GM11168 (cell line): ENCODE measurements around the gene GNE.
"Not testable (repeated sequence)": the region's sequence is repeated elsewhere in the genome, so short reads cannot be mapped to it uniquely, and the experiment has no call there.

ENCODE experiments used
- in situ Hi-C: fragments of 300-500 bp; cut with MboI; formaldehyde crosslinking; loops from one replicate; pipeline ENCODE4 v1.12.0; 2022; ENCODE audit warnings: low sequenced_read_pairs; ENCODE audit not compliant: unreplicated experiment

GNE gene

GRCh38 chr9:36273354-36273753 lies 15.1 kb upstream of the GNE start:
- in situ Hi-C loops, result not testable (repeated sequence)

- in situ Hi-C loops, result no loop called here
Observed at GRCh38 chr9:36268007-36268427, 9.8 kb upstream of the GNE start.

GRCh38 chr9:36264896-36265295 lies 6.6 kb upstream of the GNE start:
- in situ Hi-C loops, result no loop called here

- in situ Hi-C loops, result no loop called here
Observed at GRCh38 chr9:36263683-36264082, 5.4 kb upstream of the GNE start.

GRCh38 chr9:36258996-36259533 lies 817 bp upstream of the GNE start:
- in situ Hi-C loops, result no loop called here

- in situ Hi-C loops, result no loop called here
Observed at GRCh38 chr9:36251428-36251827, 6.8 kb downstream of the GNE start.

- in situ Hi-C loops, result no loop called here
Observed at GRCh38 chr9:36250079-36250478, 8.2 kb downstream of the GNE start.

GRCh38 chr9:36249189-36249588 lies 9.1 kb downstream of the GNE start:
- in situ Hi-C loops, result loop anchor here (10.0 kb wide), 1 partner anchor 86 kb away; no protein-coding TSS in a partner anchor

GRCh38 chr9:36248061-36248460 lies 10.2 kb downstream of the GNE start:
- in situ Hi-C loops, result loop anchor here (10.0 kb wide), 1 partner anchor 87 kb away; no protein-coding TSS in a partner anchor

- in situ Hi-C loops, result loop anchor here (10.0 kb wide), 1 partner anchor 87 kb away; no protein-coding TSS in a partner anchor
Observed at GRCh38 chr9:36247356-36247755, 10.9 kb downstream of the GNE start.

GRCh38 chr9:36245906-36246305 lies 12.3 kb downstream of the GNE start:
- in situ Hi-C loops, result loop anchor here (10.0 kb wide), 1 partner anchor 89 kb away; no protein-coding TSS in a partner anchor

- in situ Hi-C loops, result loop anchor here (10.0 kb wide), 1 partner anchor 95 kb away; no protein-coding TSS in a partner anchor
Observed at GRCh38 chr9:36239675-36240074, 18.6 kb downstream of the GNE start.

GRCh38 chr9:36239205-36239604 lies 19.0 kb downstream of the GNE start:
- in situ Hi-C loops, result not testable (repeated sequence)

GRCh38 chr9:36237230-36237629 lies 21.0 kb downstream of the GNE start:
- in situ Hi-C loops, result no loop called here

GRCh38 chr9:36222449-36222848 lies 35.8 kb downstream of the GNE start:
- in situ Hi-C loops, result no loop called here

GRCh38 chr9:36221667-36222066 lies 36.6 kb downstream of the GNE start:
- in situ Hi-C loops, result no loop called here

GRCh38 chr9:36218411-36218901 lies 39.8 kb downstream of the GNE start:
- in situ Hi-C loops, result no loop called here

GRCh38 chr9:36218011-36218410 lies 40.2 kb downstream of the GNE start:
- in situ Hi-C loops, result no loop called here

GRCh38 chr9:36217256-36217968 lies 40.8 kb downstream of the GNE start:
- in situ Hi-C loops, result no loop called here

- in situ Hi-C loops, result no loop called here
Observed at GRCh38 chr9:36214571-36214970, 43.7 kb downstream of the GNE start.

GRCh38 chr9:36213989-36214388 lies 44.3 kb downstream of the GNE start:
- in situ Hi-C loops, result no loop called here

- in situ Hi-C loops, result no loop called here
Observed at GRCh38 chr9:36213387-36213786, 44.9 kb downstream of the GNE start.
